ENCODE results near the gene ZSCAN10.
A peak's percentile ranks its signal among the peaks of the same experiment; 100 is the strongest.
"Not testable (repeated sequence)": the region's sequence is repeated elsewhere in the genome, so short reads cannot be mapped to it uniquely, and the experiment has no call there.

The ZSCAN10 gene

DNA sequence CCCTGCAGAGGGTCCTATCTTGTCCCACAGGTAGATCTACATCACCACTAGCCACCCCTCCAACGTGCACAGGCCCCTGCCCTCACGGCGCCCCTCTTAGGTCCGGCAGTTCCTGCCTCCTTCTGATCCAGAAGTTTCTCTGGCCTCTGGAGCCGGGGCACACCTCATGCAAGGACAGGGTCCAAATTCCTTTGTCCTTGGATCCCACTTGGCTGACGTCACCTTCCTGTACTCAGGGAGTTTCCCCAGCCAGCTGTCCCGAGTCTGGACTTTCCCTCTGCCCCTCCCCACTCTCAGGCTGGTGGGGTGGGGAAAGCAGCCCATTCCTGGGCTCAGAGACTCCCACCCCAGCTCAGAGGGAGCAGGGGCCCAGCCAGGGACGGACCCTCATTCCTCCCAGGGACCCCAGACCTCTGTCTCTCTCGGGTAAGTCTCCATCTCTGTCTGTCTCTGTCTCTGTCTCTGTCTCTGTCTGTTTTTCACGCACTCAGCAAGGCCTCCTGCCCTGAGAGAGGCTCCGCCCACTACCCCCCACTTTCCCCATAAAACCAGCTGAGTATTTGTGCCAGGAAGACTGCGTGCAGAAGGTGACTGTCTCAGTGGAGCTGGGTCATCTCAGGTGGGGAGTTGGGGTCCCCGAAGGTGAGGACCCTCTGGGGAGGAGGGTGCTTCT lies 33.9 kb downstream of the ZSCAN10 start, which contains the start of gene IL32:
Gene IL32 (plus strand): TSS at position 572 of the 673 bp plus-strand sequence. CDS start 172 bp downstream, outside the sequence.
- DNase-seq (ENCODE audit: low read depth in 4 of 4, low spot score in 1 of 4): peak in 2 of 4 experiments; percentile 45 to 77

DNA sequence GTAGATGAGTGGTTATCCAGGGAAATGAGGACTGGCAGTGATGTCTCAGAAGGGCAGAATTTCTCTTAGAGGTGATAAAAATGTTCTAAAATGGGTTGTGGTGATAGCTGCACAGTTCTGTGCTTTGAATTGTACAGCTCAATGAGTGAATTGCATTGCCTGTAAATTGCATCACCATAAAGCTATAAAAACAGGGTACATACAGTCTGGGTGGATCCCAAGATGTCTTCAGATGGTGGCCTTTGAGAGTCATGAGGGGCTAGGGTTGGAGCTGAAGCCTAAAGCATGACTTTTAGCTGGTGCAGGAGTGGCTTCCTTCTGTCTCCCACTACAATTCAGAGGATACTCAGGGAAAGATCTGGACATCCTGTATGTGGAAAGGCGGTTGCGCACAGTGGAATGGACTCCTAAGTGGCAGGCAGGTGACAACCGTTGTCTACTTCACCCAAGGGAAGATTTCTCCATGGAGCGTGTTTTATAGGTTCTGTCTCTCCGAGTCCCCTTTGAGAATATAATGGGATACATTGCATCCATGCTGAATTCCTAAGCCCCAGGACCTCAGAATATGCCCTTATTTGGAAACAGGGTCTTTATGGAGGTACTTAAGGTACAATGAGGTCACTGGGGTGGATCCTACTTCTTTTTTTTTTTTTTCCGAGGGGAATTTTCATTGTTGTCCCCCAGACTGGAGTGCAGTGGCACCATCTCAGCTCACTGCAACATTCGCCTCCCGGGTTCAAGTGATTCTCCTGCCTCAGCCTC lies 35.3 kb downstream of the ZSCAN10 start:
- no peak for DNase-seq (ENCODE audit: low read depth in 4 of 4, low spot score in 1 of 4)

DNA sequence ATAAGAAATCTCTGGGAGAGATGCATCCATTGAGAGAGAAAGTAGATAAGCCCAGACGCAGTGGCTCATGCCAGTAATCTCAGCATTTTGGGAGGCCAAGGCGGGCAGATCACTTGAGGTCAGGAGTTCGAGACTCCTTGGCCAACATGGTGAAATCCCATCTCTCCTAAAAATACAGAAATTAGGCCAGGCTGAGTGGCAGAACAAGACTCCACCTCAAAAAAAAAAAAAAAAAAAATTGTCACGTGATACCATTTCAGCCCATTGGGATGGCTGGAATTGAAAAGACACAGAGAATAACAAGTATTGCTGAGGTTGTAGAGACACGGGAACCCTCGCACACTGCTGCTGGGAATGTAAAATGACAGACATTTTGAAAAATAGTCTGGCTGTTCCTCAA lies 36.5 kb downstream of the ZSCAN10 start:
- DNase-seq (ENCODE audit: low read depth in 4 of 4, low spot score in 1 of 4): no peak

DNA sequence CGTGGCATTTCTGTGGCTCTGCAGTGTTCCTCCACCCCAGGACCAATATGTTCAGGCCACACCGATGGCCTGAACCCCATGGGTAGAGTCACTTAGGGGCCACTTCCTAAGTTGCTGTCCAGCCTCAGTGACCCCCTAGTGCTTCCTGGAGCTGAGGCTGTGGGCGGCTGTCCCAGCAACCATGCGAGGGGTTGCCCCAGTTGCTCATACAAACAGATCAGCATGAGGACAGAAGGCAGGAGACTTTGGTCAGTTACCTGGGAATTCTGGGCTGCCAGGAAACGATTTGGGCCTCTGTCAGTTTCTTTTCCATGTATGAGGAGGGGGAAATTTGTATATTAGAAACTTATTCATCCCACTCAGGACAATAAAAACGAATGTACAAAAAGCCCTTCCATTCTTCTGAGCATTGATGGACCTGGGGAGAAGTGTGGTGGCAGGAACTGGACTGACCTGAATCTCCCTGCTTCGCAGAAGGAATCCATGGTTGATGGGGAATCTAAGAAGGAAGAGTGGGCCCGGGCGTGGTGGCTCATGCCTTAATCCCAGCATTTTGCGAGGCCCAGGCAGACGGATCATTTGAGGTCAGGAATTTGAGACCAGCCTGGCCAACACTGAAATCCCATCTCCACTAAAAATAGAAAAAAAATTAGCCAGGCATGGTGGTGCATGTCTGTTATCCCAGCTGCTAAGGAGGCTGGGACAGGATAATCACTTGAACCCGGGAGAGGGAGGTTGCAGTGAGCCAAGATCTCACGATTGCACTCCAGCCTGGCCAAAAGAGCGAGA lies 38.6 kb downstream of the ZSCAN10 start:
- DNase-seq (ENCODE audit: low read depth in 4 of 4, low spot score in 1 of 4): no peak

DNA sequence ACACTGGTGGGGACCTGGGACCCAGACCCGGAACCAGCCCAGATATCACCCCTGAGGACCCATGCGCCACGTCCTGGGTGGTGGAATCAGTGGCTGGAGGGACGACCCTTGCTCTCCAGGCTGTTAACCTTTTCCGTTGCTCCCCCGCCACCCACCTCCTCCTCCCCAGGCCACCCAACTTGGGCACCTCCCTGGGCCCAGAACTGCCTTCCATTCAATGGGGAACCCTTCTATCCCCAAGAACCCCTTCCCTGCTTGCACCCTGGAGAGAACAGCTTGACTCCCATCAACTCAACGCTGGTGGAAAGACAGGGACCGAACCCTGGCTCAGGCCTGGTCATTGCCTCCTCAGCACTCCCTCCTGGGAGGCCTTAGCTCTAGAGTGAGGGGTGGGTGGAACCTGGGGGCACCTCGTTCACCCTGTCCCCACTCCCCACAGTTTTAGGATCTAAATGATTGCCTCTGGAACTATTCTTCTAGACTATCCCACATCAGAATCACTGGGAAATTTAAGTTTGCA lies 39.3 kb downstream of the ZSCAN10 start:
- no peak for DNase-seq (ENCODE audit: low read depth in 4 of 4, low spot score in 1 of 4)

DNA sequence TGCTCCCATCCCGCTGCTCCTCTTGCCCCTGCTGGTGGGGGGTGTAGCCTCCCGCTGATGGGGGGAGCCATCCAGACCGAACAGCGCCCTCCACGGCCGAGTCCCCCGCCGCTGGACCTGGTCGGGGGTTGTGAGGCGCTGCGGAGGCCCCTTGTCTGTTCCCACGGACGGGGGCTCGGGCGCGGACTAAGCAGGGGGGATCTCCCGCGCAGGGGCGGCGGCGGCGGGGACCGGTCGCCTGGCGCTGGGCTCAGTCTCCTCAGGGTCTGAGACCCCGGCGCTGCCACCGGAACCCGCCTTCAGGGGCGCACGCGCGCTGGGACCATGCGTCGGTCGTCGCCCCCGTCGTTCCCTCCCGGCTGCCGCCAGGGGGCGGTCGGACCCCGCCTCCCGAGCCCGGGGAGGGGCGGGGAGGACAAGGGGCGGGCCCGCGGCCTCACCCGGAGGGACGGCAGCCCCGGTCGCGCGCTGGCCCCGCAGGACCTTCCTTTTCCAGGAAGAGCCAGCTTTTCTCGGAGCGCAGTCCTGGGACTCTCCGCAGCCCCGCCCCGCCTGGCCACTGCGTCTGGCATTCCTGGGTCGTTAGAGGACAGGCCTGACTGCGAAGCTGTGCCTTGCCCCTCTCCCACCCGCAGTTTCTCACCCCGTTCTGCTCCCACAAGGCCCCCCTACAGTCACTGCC lies 39.9 kb downstream of the ZSCAN10 start:
- peak; percentile 65 to 82 (median 76) for DNase-seq (ENCODE audit: low read depth in 4 of 4, low spot score in 1 of 4)

DNA sequence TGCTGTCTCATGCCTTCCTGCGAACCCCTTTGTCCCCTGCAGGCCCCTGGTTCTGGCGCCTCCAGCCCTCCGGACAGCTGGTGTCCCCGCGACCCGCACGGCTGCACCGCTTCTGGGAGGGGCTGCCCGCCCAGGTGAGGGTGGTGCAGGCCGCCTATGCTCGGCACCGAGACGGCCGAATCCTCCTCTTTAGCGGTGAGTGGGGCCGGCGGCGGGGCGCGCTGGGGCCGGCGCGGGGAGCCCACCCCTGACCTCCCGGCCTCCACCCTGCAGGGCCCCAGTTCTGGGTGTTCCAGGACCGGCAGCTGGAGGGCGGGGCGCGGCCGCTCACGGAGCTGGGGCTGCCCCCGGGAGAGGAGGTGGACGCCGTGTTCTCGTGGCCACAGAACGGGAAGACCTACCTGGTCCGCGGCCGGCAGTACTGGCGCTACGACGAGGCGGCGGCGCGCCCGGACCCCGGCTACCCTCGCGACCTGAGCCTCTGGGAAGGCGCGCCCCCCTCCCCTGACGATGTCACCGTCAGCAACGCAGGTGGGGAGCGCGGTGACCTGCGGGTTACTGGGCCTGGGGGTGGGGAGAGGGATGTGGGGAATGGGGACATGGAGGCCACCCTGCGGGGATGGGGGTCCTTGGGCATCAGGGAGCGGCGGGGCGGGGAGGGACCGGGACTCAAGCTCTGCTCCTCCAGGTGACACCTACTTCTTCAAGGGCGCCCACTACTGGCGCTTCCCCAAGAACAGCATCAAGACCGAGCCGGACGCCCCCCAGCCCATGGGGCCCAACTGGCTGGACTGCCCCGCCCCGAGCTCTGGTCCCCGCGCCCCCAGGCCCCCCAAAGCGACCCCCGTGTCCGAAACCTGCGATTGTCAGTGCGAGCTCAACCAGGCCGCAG lies 40.7 kb downstream of the ZSCAN10 start:
- no peak for DNase-seq (ENCODE audit: low read depth in 4 of 4, low spot score in 1 of 4)

DNA sequence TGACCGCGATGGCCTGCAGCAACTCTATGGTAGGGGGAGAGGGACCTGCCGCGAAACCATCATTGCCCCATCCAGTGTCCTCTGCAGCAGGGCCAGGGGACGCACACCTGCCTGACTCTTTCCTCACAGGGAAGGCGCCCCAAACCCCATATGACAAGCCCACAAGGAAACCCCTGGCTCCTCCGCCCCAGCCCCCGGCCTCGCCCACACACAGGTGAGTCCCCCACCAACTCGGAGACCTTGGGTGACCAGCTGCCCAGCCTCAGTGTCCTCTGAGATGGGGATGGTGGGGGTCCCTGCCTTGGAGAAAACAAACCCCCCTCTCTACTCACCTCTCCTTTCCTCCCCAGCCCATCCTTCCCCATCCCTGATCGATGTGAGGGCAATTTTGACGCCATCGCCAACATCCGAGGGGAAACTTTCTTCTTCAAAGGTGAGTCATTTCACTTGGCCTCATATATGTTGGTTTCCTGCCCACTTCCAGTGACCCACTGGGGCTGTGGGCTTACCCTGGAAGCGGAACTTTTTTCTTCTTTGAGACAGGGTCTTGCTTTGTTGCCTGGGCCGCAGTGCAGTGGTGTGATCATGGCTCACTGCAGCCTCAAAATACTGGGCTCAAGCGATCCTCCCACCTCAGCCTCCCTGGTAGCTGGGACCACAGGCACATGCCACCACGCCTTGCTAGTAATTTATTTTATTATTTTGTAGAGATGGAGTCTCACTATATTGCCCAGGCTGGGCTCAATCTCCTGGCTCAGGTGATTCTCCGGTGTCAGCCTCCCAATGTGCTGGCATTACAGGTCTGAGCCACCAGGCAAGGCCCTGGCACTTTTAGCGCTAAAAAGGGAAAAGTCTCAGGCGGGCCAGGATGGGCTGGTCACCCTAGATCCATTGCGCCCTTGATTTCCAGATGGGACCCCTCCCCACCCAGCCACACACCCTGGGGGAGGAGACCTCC lies 41.6 kb downstream of the ZSCAN10 start:
- no peak for DNase-seq (ENCODE audit: low read depth in 4 of 4, low spot score in 1 of 4)

DNA sequence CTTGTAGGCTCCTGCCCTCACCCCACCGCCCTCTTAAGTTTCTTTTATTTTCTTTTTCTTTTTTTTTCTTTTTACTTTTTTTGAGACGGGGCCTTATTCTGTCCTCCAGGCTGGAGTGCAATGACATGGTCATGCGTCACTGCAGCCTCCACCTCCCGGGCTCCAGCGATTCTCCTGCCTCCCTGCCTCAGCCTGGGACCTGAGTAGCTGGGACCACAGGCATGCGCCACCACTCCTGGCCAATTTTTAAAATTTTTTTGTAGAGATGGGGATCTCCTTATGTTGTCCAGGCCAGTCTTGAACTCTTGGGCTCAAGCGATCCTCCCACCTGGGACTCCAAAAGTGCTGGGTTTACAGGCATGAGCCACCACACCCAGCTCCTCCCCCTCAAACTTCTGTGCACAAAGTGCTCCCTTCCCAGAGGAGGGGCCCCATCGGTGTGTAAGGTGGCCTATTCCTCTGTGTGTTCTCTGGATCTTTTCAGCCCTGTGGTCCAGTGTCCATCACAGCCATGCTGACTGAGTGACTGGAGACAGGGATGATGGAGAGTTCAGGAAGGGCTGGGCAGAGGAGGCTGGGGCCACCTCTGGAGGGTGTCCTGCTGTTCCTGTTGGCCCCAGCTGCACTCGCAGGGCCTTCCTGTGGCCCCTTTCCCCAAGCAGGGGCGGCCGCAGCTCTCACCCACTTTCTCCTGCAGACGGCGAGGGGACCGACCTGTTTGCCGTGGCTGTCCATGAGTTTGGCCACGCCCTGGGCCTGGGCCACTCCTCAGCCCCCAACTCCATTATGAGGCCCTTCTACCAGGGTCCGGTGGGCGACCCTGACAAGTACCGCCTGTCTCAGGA lies 42.5 kb downstream of the ZSCAN10 start:
- no peak for DNase-seq (ENCODE audit: low read depth in 4 of 4, low spot score in 1 of 4)

DNA sequence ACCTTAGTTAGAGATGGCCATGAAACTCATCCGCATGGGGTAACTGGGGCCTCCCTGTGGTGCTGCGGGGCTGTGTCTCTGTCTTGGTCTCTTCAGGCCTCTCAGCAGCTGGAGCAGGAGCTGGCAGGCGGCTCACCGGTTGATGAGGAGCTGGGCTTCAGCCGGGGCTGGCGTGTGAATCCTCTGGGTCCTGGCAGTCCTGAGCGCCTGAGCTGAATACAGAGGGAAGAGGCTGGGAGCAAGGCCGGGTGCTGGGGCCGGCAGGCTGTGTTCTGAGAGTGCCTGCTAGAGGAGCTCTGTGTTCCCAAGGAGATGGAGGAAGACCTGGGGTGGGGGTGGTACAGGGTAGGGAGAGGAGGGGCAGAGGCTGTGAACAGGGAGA lies 43.4 kb downstream of the ZSCAN10 start:
- not testable (repeated sequence) for DNase-seq (ENCODE audit: low read depth in 4 of 4, low spot score in 1 of 4)

DNA sequence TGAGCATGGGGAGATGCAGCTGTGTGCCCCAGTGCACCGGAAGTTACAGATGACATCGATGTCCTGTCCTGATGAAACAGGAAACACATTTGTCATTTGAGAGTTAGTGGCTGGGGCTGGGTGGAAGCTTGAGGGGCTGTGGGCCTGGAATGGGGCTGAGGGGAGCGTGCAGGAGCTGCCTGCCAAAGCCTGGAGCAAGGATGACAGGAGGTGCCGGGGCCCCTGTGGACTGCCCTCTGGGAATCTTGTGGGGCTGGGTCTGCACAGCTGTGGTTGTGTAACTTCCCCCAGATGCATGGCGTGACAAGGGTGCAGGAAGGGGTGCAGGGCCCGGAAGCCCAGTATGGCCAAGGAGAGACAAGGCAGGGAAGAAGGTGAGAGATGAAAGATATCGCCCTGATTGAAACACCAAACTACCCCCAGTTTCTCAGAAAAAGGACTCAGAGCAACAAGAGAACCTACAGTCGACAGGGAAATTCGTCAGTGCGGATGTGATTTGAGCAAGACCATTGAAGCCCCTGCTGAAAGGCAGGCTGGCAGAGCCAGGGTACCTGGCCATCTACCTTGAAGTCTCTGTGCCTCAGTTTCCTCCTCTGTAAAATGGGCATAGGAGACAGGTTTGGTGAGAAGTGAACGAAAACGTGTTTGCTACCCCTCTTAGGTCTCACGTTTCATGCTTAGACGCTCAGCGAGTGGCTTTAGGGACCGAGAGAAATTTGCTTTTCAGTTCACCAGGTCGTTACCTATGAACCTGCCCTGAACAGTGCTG lies 43.9 kb downstream of the ZSCAN10 start:
- no peak for DNase-seq (ENCODE audit: low read depth in 4 of 4, low spot score in 1 of 4)

DNA sequence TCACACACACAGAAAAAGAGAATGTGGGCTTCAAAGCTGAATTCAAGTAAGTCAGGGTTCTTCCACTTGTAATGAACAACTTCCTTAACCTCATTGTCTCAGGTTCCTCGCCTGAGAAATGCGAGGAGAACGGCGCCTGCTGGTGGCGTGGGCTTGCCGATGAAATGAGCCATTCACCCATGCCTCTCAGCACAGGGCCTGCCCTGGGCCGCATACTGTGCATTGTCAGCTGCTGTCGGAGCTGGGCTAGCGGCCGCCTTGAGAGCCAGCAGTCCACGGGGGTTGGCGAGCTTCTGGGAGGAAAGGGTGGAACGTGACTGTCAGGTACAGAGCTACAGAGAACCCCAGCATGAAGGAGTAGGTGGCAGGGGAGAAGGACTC lies 45.8 kb downstream of the ZSCAN10 start:
- DNase-seq (ENCODE audit: low read depth in 4 of 4, low spot score in 1 of 4): not testable (repeated sequence)

DNA sequence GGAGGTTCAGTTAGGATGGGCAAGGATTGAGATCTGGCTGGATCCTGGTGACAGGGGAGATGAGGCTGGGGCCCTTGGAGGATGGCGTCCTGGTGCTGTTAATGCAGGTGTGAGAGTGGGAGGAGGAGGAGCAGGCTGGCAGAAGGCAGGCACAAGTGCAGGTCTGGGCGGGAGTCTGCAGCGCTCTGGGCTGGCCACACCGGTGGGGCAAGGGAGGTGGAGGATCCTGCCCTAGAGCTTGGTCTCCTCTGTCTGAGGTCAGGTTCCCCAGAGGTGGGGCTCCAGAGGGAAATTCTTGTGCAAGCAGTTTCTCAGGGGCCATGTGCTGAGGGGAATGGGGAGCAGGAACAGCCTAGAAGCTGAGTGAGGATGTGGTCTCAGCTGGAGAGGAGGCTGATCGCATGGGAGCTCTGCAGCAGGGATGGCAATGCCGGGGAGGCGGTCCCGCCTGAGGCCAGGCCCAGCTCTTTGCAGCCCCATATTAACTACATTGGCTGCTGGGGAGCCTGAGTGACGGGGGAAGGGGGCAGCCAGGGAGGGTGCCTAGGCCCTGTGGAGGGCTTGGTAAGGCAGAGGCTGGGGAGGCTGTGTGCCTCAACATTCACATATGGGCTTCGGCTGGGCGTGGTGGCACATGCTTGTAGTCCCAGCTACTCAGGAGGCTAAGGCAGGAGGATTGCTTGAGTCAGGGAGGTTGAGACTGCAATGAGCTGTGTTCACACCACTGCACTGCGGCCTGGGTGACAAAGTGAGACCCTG lies 46.3 kb downstream of the ZSCAN10 start:
- not testable (repeated sequence) for DNase-seq (ENCODE audit: low read depth in 4 of 4, low spot score in 1 of 4)

DNA sequence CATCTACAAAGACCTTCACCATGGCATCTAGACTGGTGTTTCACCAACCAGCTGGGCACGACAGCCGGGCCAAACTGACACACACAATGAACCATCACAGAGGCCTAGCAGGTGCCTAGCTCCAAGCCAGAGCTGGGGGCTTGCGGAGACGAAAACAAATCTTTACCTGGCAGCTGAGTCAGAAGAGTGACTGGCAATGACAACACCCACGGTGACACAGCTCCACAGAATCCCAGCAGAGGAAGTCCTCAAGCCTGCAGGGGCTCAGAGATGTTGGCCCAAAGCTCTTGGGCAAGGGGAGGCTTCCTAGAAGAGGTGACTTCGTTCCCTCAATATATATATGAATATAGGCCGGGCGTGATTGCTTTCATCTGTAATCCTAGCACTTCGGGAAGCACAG lies 47.6 kb downstream of the ZSCAN10 start:
- DNase-seq (ENCODE audit: low read depth in 4 of 4, low spot score in 1 of 4): no peak

DNA sequence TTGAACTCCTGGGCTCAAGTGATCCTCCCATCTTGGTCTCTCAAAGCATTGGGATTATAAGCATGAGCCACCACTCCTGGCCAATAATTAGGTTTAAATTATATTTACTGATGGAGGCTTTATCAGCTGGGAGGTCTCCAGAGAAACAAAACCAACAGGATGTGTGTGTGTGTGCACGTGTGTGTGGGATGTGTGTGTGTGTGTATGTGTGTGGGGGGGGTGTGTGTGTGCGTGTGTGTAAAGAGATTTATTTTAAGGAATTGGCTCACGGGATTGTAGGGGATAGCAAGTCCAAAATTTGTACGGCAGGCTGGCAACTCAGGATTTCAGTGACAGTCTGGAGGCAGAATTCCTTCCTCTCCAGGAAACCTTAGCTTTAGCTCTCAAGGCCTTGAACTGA lies 48.1 kb downstream of the ZSCAN10 start:
- no peak for DNase-seq (ENCODE audit: low read depth in 4 of 4, low spot score in 1 of 4)

DNA sequence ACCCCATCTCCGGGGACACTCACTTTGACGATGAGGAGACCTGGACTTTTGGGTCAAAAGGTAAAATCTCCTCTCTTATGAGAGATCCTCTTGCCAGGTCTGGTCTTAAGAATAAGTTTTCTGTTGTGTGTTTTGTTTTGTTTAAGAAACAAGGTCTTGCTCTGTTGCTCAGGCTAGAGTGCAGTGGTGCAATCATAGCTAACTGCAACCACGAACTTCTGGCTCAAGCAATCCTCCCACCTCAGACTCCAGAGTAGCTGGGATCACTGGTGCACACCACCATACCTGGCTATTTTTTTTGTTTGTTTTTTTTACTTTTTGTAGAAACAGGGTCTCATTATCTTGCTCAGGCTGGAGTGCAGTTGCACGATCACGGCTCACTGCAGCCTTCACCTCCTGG lies 48.6 kb downstream of the ZSCAN10 start:
- DNase-seq (ENCODE audit: low read depth in 4 of 4, low spot score in 1 of 4): no peak
